HG03039 (cell line): Measurements from ENCODE around the gene HPS1.

ENCODE experiments used
- ATAC-seq: cut with Tn5 transposase; IDR thresholded peaks from one replicate; pipeline ENCODE4 v1.9.1; 2021; ENCODE audit warnings: mild to moderate bottlenecking, moderate library complexity; ENCODE audit not compliant: unreplicated experiment

The HPS1 gene

DNA sequence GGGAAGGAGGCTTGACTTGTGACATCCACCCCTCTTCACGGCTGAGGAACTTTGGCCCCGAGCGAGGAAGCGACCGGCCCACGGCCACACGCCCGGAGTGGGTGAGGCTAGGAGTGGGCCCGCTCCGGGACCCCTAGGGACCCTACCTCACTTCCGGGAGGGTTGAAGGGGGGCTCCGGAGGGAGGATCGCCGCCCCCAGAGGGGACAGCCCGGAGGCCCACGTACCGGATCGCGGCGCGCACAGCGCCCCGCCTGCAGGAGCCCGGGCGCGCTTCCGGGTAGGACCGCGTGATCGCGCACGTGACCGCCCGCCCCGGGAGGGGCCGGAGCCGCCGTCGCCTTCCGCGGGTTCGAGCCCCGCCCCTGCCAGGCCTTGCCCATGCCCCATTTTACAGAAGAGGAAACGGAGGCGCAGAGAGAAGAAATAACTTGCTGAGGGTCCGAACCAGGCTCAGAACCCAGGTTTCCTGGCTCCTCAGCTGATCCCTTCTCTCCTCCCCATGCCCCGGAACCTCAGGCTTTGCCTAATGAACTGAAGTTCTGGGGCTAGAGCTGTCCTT, at the start of gene HPS1:
TSS of gene HPS1 (minus strand) at position 275 of the 561 bp plus-strand sequence. CDS start 3,695 bp downstream, outside the sequence.
- ATAC-seq: peak; percentile 91

DNA sequence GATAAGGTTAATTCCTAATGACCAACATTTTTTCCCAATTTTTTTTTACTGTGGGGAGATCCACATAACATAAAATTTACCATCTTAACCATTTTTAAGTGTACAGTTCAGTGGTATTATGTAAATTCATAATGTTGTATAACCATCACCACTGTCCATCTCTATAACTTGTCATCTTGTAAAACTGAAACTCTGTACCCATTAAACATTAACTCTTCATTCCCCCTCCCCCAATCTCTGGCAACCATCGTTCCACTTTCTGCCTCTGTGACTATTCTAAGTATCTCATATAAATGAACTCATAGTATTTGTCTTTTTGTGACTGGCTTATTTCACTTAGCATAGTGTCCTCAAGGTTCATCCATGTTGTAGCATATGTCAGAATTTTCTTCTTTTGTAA, 46.0 kb upstream of the HPS1 start:
- ATAC-seq: no peak

DNA sequence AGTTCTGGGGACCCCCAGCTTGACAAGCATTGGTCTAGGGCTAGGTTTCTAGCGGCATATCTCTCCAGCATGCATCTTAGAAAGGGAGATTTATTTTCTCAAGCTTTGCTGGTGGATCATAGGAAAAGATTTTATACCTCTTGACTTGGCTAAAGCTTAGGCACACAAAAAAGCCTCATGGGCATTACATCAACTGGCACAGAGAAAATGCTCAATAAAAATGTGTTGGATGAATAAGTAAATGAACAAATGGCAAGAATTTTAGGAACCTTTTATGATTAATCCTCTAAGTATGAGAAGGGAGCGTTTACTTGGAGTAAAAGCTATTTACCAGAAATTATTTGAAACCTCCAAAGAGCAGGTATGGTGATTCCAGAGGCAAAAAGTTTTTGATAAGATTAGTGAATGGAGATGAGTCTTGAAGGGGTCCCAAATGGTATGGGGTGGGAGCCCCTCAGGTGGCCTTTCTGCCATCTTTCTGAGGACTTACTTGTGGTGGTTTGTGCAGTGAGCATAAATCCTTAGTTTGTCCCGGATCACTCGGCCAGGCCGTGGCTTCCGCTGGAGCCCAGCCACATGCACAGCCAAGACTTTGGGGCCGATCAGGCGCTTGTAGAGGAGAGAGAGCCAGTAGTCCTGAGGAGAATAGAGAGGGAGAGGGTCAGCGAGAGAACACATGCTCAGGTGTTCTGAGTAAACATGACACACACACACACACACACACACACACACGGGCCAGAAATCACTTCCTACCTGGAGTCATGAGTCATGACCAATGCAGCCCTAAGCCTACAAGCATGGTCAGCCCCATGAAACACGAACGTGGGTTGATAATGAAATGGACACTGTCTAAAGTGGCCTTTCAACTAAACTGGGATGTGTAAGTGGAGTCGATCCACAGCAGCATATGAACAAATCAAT, 43.1 kb upstream of the HPS1 start:
- no peak for ATAC-seq

DNA sequence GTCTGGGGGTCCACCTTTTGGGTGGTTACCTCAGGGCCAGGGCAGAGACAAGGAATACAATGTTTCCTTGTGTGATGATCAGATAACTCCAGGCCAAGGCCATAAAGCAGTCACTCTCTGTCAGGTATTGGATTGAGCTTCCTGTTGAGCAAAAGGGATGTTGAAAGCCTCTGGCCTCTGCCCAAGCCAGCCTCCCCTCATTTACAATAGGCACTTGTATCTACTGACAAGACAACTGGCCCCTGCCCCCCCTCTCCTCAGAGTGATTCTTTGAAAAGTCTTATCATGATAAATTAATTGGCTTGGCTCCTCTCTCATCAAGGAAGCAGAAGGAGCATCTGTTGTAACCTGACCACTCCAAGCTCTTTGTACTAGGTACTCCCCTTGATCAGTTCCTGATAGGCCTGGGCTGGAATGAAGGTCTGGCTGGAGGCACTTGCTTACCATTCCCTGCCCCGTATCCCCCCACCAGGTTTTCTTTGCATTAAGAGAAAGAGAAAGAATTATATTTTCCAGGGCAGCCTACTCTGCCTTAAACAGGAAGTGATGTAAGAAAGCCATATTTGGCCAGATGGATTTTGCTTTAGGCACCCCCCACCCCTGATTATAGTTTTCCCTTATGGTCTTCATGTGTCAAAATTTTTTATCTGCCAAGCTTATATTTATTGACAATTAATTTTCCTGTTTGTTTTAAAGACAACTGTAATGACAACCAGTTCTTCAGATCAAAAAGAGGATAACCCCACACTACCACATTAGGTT, 42.1 kb upstream of the HPS1 start:
- ATAC-seq: no peak

DNA sequence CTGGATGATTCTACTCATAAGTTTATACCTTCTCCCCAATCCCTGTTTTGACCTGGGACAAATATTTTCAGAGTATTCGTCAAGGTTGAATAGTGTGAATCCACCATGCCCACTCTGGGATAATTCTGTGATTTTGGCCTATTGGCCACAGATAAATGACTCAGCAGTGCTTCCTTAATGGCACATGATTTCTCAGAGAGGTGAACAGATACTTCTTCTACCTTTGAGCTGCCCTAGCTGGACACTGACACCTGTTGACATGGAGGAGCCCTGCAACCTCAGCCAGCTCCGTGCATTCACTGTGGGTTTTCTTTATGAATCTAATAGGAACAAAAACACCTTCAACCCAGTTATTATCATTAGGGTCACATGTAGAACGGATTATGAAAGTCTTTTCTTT, 40.9 kb upstream of the HPS1 start:
- no peak for ATAC-seq

DNA sequence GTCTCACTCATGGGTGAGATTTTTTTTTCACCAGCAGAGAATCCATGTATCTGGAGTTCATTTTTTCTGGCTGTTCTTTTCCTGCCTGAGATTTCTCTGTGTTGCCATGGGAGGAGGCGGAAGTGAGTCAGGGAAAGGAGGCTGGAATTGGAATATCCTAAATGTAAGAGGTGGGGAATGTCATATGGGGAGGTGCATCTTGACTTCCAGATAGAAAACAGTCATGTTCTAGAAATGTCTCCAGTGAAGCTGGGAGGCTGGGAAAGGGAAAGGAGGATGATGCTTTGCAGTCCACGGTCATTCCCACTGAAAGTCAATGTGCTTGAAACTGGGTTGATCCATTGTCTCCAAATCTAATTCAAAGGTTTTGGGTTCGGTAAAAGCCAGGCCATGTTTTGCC, 39.7 kb upstream of the HPS1 start:
- no peak for ATAC-seq

DNA sequence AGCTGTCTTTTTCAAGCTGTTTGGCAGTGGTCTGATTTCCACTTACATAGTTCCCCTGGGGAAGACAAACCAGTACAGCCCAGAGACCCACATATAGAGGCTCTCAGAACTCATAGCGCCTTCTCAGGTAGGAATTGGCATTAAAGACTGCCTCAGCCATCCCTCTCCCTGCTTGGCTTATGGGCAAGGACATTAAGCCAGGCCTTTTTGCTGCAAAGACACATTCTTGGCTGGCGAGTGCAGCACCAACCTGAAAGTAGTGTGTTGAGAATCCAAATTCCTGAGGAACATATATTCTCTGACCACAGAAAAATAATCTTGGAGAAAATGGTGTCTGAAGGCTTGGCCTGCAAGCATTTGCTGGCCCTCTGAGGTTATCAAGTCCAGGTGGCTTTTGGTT, 39.2 kb upstream of the HPS1 start:
- ATAC-seq: no peak

DNA sequence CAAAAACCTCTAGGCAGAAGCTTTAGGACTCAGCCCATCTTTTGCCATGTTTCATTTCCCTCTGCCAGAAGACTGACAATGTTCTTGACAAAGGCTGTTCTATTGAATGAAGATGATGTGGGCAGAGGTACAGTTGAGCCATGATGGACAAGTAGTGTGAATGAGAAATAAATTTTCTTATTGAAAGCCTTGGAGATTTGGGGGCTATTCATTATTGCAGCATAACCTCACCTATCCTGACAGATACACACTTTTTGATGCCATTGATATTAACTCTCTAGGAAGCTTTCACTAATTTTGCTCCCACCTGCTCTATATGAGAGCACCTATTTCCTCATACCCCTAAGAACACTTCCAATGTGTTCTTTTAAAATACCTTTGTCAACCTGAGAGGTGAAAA, 36.9 kb upstream of the HPS1 start:
- no peak for ATAC-seq

DNA sequence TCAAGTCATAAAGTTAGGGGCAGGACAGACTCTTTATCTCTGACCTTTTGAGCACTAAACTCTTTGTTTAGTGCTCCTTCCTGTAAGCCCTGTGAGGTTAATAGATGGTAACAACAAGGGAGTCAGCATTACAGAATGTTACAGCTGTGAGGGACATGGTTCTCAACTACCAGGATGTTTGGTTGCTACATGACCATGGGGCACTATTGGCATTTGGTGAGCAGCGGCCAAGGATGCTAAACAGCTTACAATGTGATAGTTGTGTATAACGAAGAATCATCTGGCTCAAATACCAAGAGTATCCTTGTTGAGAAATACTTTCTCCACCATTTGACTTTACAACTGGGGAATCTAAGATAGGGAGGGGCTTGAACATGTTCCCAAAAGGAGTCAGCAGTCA, 35.4 kb upstream of the HPS1 start:
- no peak for ATAC-seq

DNA sequence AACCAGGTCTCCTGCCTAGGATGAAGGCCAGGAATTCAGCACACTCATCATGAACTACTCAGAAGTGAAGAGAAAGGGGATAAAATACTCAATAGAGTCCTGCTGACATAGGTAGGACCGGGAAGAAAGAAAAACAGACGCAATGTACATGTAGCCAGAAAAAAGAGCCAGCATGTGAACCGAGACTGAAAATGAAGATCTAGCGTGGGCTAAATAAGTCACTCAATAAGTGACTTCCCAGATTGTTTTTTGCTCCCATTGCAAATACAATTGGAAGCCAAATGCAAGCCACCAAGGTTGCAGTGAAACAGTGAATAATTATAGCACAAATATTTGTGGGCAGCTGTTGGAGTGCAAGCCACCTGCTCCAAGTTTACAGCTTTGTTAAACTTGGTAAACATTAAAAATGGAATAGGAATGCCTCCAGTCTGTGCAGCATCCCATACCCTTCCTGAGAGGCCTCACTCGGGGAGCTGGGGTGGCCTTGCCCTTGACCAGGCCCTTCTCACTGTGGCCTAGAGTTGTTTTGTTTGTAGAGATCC, 34.7 kb upstream of the HPS1 start:
- no peak for ATAC-seq

DNA sequence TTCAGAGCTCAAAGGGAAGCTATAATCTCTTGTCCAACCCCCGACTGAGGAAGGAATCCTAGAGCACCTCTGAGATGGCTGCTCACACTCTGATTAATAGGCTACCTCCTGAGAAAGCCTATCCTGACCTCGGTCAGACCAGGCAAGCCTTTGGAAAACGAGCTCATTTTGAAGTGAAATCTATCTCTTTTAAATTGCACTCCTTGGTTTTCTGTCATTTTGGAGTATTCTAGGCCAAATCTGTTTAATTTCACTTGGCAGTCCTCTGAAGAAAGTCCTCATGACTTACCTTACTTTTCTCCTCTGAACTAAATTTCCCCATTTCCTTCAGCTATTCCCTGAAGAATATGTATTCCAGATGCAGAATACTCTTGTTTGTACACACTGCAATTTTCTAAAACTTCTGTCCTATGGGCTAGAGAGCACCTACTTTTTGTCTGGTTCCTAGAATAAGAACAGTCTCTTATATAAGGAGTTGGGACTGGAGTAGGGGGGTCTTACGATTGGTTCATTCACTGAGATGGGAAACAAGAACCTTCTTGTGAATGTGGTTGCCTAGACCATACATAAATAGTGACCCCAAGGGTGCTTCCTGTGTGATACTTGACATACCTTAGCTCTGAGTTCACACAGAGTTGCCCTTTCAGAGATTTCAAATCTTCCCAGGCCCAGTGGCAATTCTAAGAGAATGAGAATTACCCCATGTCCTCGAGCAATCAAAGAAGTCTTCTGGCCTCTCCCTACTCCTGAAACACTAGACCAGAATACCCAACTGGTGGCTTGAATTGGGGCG, 31.9 kb upstream of the HPS1 start:
- ATAC-seq: no peak

DNA sequence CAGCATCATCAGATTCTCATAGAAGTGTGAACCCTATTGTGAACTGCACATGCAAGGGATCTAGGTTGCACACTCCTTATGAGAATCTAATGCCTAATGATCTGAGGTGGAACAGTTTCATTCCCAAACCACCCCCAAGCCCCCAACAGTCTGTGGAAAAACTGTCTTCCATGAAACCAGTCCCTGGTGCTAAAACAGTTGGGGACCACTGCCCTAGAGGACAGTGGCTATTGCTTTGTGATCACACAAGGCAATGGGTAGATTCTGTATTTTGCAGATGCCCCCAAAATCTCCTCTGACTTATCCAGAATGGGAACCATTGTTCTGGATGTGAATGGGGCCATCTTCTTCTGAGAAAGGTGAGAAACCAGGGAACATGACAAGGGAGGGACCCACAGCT, 31.1 kb upstream of the HPS1 start:
- no peak for ATAC-seq

DNA sequence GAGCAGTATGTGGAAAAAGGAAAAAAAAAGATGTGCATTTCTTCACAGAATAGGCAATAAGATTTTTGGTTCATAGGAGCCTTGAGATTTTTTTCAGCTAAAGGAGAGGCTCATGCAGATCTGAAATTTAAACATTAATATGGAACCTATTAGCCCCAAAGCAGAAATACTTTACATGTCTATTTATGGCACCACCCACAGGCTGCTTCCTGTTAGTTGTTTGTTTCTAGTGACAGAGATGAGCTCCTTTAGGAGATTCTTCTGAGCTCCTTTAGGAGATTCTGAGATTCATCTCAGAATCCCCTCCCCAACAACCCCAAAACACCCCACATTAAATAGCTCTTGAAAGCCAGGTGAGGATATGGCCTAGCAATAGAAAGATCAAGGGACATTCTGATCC, 27.9 kb upstream of the HPS1 start:
- ATAC-seq: no peak

DNA sequence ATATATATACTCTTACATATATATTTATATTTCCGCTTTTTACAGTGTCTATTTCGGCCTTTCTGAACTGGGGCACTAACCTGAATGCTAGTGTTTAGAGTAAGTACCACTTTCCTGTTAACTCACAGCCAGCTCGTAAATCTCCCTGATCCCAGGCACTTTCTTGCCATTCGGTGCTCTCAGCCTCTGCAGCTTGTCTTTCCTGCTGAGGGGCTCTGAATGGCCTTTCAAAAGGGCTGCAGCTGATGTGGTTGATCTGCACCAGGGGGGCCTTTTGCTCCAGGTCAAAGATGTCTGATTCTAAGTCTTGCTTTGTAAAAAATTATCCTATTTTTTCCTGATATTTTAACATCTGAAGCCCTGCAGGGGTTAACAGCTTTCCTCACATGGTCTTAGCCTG, 25.5 kb upstream of the HPS1 start:
- no peak for ATAC-seq

DNA sequence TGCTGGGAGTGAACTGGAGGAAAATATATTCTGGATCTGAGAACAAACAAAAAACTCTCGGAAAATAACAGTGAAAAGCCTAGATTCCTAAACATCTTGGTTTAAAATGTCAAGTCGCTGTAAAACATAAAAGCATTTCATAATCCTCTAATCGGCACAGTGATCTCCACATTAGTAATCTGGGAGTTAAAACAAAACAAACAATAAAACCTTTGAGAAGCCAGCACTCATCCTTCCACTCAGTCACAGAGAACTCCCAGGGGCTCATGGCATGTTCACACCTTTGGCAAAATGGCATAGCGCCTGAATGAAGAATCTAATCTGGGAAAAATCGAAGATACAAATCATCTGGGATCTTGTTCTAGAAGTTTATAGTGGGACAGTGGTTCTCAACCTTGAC, 24.1 kb upstream of the HPS1 start:
- ATAC-seq: no peak

DNA sequence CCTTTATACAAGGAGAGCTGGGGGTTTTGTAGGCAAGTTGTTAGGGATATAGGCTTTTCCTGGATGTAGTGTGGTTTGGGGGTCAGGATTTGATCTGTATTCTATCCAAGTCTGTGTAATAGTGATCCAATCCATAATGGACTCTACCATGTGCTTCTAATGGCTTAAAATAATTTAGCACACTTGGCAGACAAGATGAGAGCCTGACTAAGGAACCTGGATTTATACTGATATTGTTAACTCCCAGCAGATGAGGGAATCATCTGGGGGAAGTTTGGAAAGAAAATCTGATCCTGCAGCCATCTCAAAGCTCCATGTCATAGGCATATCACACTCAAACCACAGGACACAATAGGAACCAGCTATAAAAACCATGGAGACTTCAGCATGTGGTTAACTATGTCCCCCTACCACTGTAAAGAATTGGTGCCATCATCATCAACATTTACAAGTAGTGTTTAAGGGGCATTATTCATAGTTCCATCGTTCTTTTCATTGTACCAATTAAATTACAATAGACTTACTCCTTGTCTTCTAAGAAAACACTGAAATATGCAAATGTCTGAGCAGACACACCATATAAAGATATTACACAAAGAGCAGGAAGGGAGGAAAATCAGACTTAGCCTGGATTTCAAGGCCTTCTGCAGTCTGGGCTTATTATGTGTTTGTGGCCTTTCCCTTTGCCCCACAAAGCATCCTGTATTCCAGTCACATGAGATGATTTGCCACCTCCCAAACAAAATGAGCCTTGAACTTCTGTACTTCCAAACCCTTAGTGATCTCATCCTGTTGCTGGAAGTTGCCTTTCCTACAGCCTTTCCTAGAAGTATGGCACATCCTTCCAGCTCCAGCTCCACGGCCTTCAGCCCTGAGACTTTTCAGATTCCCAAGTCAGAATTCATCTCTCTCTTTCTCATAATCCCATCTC, 22.5 kb upstream of the HPS1 start:
- no peak for ATAC-seq

DNA sequence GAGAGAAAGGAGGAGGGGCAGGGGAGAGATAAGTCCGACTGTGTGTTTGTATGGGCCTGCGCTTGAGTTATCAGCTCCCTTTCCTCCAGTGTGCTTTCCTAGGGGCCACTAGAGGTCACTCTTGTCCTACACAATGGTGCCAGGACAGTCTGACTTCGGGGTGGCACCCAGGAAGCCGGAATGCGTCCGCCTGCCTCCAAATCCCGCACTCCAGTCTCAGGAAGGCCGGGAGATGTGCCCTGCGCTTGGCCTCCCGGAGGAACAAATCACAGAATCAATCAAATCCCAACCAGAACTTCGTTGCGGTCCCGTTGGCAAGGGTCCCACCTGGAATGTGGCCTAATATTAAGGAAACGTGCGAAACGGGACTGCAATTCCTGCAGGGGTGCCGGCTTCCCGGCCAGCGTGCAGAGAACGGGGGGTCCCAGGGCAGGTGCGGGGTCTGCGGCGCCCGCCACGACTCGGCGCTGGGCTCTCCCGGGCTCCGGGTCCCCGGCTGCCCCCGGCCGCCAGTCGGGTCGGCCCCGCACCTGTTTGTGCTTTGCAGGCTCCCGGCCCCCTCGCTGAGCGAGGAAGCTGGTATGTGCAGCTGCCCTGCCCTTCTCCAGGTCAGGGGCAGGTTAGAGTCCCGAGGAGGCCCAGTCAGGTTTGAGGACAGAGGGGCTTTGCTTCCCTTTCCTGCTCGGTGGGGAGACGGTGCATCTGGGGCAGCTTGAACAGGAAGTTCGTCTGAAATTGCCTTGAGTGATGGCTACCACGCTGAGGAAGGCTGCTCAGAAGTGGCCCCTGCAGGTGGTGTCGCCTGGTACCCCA, 21.0 kb upstream of the HPS1 start:
- peak; percentile 91 for ATAC-seq

DNA sequence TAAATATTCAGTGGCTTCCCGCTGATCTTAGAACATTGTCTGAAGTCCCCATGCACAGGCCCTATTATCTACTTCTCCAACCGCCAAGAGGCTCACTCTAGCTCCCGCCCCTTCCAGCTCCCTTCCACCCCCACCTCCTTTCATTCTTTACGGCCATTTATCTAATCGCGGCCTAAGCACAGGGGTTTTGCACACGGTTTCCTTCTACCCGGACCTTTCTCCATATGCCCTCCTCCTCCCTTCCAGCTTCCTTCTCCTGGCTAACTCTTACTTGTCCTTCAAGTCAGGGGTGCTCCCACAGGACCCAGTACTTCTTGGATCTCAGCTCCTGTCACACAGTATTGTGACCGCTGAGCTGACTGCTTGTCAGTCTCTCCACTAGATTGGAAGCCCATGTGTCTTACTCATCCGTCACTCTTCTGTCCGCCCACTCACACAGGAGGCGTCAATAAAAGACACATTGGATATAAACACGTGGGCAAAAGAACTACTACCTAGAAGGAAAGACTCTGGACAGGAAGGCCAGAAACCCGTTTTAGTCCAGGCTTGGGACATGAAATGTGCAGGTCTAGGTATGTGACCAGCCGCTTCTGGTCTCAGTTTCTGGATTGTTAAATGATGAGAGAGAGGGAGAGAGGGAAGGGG, 20.2 kb upstream of the HPS1 start:
- ATAC-seq: no peak
